Ishikawa (cell line): ENCODE results near the gene TAF1.

Source experiments
- CREB1 ChIP-seq: IDR thresholded peaks from 2 replicates; pipeline ENCODE4 v1.6.1; 2012; ENCODE audit warnings: low read depth
- EGR1 ChIP-seq: IDR thresholded peaks from 2 replicates; pipeline ENCODE4 v1.6.1; 2012
- EP300 ChIP-seq: IDR thresholded peaks from 2 replicates; pipeline ENCODE4 v1.6.1; 2012; ENCODE audit warnings: borderline replicate concordance
- RAD21 ChIP-seq: IDR thresholded peaks from 2 replicates; pipeline ENCODE4 v1.6.1; 2012; ENCODE audit warnings: low read depth
- TAF1 ChIP-seq: IDR thresholded peaks from 2 replicates; pipeline ENCODE4 v1.6.1; 2012; ENCODE audit warnings: low read depth, mild to moderate bottlenecking
- TEAD4 ChIP-seq: IDR thresholded peaks from 2 replicates; pipeline ENCODE4 v1.6.1; 2012
- TF ChIP-seq, protein P1 (sequence below): IDR thresholded peaks from 2 replicates; pipeline ENCODE4 v1.6.1; 2012
- TF ChIP-seq, protein P2 (sequence below): IDR thresholded peaks from 2 replicates; pipeline ENCODE4 v1.6.1; 2012; ENCODE audit warnings: low read depth, mild to moderate bottlenecking
- TF ChIP-seq, protein P3 (sequence below): IDR thresholded peaks from 2 replicates; pipeline ENCODE4 v1.6.1; 2012

DNA sequence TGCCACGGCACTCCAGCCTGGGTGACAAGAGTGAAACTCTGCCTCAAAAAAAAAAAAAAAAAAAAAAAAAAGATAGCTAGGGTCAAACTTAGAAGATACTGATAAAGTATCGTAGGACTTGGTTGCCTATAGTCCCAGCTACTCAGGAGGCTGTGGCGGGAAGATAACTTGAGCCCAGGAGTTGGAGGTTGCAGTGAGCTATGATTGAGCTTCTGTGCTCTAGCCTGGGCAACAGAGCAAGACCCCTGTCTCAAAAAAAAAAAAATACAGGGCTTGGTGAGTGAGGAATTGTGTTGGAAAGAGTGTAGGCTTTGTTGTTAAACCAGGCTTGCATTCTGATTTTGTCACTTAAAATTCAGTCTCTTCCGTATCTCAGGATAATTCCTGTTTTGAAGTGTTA is 6.2 kb downstream of the TAF1 start:
- no peak for TF ChIP-seq EGR1
- TF ChIP-seq, protein P1, sequence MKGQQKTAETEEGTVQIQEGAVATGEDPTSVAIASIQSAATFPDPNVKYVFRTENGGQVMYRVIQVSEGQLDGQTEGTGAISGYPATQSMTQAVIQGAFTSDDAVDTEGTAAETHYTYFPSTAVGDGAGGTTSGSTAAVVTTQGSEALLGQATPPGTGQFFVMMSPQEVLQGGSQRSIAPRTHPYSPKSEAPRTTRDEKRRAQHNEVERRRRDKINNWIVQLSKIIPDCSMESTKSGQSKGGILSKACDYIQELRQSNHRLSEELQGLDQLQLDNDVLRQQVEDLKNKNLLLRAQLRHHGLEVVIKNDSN, result no peak
- no peak for TF ChIP-seq TEAD4
- no peak for TF ChIP-seq TAF1
- no peak for TF ChIP-seq EP300
- TF ChIP-seq, protein P2, sequence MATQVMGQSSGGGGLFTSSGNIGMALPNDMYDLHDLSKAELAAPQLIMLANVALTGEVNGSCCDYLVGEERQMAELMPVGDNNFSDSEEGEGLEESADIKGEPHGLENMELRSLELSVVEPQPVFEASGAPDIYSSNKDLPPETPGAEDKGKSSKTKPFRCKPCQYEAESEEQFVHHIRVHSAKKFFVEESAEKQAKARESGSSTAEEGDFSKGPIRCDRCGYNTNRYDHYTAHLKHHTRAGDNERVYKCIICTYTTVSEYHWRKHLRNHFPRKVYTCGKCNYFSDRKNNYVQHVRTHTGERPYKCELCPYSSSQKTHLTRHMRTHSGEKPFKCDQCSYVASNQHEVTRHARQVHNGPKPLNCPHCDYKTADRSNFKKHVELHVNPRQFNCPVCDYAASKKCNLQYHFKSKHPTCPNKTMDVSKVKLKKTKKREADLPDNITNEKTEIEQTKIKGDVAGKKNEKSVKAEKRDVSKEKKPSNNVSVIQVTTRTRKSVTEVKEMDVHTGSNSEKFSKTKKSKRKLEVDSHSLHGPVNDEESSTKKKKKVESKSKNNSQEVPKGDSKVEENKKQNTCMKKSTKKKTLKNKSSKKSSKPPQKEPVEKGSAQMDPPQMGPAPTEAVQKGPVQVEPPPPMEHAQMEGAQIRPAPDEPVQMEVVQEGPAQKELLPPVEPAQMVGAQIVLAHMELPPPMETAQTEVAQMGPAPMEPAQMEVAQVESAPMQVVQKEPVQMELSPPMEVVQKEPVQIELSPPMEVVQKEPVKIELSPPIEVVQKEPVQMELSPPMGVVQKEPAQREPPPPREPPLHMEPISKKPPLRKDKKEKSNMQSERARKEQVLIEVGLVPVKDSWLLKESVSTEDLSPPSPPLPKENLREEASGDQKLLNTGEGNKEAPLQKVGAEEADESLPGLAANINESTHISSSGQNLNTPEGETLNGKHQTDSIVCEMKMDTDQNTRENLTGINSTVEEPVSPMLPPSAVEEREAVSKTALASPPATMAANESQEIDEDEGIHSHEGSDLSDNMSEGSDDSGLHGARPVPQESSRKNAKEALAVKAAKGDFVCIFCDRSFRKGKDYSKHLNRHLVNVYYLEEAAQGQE, result no peak
- TF ChIP-seq, protein P3, sequence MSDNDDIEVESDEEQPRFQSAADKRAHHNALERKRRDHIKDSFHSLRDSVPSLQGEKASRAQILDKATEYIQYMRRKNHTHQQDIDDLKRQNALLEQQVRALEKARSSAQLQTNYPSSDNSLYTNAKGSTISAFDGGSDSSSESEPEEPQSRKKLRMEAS, result no peak
- TF ChIP-seq RAD21, result no peak
- no peak for TF ChIP-seq CREB1
